Ishikawa (cell line): ENCODE measurements around the gene CACNA1H.

Experiments used
- CEBPB ChIP-seq: IDR thresholded peaks from 2 replicates; pipeline ENCODE4 v1.6.1; 2012
- CREB1 ChIP-seq: IDR thresholded peaks from 2 replicates; pipeline ENCODE4 v1.6.1; 2012; ENCODE audit warnings: low read depth
- EGR1 ChIP-seq: IDR thresholded peaks from 2 replicates; pipeline ENCODE4 v1.6.1; 2012
- EP300 ChIP-seq: IDR thresholded peaks from 2 replicates; pipeline ENCODE4 v1.6.1; 2012; ENCODE audit warnings: borderline replicate concordance
- FOXM1 ChIP-seq: IDR thresholded peaks from 2 replicates; pipeline ENCODE4 v1.6.1; 2012; ENCODE audit warnings: low read depth, borderline replicate concordance
- NFIC ChIP-seq: IDR thresholded peaks from 2 replicates; pipeline ENCODE4 v1.6.1; 2012
- RAD21 ChIP-seq: IDR thresholded peaks from 2 replicates; pipeline ENCODE4 v1.6.1; 2012; ENCODE audit warnings: low read depth
- TAF1 ChIP-seq: IDR thresholded peaks from 2 replicates; pipeline ENCODE4 v1.6.1; 2012; ENCODE audit warnings: low read depth, mild to moderate bottlenecking
- TCF12 ChIP-seq: IDR thresholded peaks from 2 replicates; pipeline ENCODE4 v1.6.1; 2012; ENCODE audit warnings: low read depth
- TEAD4 ChIP-seq: IDR thresholded peaks from 2 replicates; pipeline ENCODE4 v1.6.1; 2012
- YY1 ChIP-seq: IDR thresholded peaks from 2 replicates; pipeline ENCODE4 v1.6.1; 2012; ENCODE audit warnings: low read depth
- ZBTB7A ChIP-seq: IDR thresholded peaks from 2 replicates; pipeline ENCODE4 v1.6.1; 2012; ENCODE audit warnings: low read depth
- TF ChIP-seq, protein P1 (sequence below): IDR thresholded peaks from 2 replicates; pipeline ENCODE4 v1.6.1; 2012
- TF ChIP-seq, protein P2 (sequence below): IDR thresholded peaks from 2 replicates; pipeline ENCODE4 v1.6.1; 2012
- TF ChIP-seq, protein P3 (sequence below): IDR thresholded peaks from 2 replicates; pipeline ENCODE4 v1.6.1; 2012; ENCODE audit warnings: low read depth, mild to moderate bottlenecking

The CACNA1H gene

DNA sequence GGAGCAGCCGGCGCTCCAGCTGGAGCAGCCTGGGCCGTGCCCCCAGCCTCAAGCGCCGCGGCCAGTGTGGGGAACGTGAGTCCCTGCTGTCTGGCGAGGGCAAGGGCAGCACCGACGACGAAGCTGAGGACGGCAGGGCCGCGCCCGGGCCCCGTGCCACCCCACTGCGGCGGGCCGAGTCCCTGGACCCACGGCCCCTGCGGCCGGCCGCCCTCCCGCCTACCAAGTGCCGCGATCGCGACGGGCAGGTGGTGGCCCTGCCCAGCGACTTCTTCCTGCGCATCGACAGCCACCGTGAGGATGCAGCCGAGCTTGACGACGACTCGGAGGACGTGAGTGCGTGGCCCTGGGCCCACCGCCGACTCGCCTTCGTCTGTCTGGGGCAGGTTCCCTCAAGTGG is 56.2 kb downstream of the CACNA1H start:
- TF ChIP-seq ZBTB7A (no peak), FOXM1 (no peak), EP300 (no peak), CEBPB (no peak), TAF1 (no peak), YY1 (no peak), NFIC (no peak), TEAD4 (no peak)
- TF ChIP-seq, protein P1, sequence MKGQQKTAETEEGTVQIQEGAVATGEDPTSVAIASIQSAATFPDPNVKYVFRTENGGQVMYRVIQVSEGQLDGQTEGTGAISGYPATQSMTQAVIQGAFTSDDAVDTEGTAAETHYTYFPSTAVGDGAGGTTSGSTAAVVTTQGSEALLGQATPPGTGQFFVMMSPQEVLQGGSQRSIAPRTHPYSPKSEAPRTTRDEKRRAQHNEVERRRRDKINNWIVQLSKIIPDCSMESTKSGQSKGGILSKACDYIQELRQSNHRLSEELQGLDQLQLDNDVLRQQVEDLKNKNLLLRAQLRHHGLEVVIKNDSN, result no peak
- TF ChIP-seq, protein P2, sequence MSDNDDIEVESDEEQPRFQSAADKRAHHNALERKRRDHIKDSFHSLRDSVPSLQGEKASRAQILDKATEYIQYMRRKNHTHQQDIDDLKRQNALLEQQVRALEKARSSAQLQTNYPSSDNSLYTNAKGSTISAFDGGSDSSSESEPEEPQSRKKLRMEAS, result no peak
- TF ChIP-seq, protein P3, sequence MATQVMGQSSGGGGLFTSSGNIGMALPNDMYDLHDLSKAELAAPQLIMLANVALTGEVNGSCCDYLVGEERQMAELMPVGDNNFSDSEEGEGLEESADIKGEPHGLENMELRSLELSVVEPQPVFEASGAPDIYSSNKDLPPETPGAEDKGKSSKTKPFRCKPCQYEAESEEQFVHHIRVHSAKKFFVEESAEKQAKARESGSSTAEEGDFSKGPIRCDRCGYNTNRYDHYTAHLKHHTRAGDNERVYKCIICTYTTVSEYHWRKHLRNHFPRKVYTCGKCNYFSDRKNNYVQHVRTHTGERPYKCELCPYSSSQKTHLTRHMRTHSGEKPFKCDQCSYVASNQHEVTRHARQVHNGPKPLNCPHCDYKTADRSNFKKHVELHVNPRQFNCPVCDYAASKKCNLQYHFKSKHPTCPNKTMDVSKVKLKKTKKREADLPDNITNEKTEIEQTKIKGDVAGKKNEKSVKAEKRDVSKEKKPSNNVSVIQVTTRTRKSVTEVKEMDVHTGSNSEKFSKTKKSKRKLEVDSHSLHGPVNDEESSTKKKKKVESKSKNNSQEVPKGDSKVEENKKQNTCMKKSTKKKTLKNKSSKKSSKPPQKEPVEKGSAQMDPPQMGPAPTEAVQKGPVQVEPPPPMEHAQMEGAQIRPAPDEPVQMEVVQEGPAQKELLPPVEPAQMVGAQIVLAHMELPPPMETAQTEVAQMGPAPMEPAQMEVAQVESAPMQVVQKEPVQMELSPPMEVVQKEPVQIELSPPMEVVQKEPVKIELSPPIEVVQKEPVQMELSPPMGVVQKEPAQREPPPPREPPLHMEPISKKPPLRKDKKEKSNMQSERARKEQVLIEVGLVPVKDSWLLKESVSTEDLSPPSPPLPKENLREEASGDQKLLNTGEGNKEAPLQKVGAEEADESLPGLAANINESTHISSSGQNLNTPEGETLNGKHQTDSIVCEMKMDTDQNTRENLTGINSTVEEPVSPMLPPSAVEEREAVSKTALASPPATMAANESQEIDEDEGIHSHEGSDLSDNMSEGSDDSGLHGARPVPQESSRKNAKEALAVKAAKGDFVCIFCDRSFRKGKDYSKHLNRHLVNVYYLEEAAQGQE, result no peak

DNA sequence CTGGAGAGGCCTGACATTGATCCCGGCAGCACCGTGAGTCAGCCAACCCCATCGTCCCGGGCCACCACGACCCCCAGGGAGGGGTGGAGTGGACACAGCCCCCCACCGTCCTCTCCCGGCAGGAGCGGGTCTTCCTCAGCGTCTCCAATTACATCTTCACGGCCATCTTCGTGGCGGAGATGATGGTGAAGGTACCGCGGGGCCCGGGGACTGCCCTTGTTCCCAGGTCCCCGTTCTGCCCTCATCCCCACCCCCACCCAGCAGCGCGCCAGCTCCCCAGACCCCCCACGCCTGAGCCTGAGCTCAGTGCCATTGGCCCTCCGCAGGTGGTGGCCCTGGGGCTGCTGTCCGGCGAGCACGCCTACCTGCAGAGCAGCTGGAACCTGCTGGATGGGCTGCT is 57.6 kb downstream of the CACNA1H start:
- no peak for TF ChIP-seq TEAD4
- TF ChIP-seq, protein P1, result 0 out of 2 replicates have a peak, but pooled peaks have one; percentile 7

DNA sequence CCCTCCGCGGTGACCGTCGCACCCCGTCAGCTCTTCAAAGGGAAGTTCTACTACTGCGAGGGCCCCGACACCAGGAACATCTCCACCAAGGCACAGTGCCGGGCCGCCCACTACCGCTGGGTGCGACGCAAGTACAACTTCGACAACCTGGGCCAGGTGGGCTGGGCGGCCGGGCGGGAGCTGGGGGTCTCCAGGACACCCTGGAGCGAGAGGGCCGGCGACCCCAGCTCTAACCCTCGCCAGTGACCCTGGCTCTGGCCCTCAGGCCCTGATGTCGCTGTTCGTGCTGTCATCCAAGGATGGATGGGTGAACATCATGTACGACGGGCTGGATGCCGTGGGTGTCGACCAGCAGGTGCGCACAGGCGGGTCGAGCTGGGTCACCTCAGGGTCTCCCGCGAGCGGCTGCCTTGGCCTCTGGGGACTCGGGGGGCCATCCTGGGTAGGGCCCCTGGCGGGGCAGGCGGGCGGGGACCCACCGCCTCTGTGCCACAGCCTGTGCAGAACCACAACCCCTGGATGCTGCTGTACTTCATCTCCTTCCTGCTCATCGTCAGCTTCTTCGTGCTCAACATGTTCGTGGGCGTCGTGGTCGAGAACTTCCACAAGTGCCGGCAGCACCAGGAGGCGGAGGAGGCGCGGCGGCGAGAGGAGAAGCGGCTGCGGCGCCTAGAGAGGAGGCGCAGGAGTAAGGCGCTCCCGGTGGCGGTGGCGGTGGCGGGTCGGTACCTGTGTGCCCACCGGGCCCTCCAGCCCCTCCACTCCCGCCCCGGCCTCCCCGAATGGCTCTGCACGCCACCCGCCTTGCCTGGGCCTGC is 58.8 kb downstream of the CACNA1H start:
- TF ChIP-seq, protein P1, result no peak
- TF ChIP-seq TEAD4 (no peak), RAD21 (no peak), YY1 (no peak), FOXM1 (no peak), EGR1 (no peak), ZBTB7A (no peak), TAF1 (no peak), TCF12 (no peak), EP300 (no peak), CEBPB (no peak), NFIC (no peak), CREB1 (no peak)
- TF ChIP-seq, protein P3, result no peak
- TF ChIP-seq, protein P2, result no peak

DNA sequence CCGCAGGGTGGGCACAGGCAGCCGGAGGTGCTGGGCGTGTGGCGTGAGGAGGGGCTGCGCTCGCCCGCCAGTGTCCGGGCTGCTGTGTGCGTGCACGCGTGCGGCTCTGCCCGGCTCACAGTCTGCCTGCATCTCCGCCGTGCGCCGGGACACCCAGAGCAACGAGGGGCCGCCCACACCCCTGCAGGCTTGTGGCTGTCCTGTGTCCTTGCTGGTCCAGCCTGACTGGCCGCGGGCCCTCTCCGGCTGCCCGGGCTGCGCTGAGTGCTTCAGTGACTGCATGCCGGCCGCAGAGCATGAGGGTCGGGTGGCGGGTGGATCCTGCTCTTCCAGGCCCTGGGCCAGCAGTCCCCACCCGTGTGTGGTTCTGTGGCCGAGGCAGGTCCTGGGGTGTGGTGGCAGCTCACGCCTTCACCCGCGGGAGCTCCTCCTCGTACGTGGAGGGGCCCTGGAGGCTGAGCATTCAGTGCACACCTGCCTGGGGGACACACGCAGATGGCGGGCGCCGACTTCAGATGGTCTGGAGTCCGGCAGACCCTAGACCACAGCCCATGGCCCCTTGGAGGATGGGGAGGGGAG is 59.8 kb downstream of the CACNA1H start:
- TF ChIP-seq ZBTB7A (no peak), CREB1 (no peak), FOXM1 (no peak), TEAD4 (no peak), TCF12 (no peak), CEBPB (no peak), TAF1 (no peak), EP300 (no peak)
- TF ChIP-seq, protein P1, result no peak

DNA sequence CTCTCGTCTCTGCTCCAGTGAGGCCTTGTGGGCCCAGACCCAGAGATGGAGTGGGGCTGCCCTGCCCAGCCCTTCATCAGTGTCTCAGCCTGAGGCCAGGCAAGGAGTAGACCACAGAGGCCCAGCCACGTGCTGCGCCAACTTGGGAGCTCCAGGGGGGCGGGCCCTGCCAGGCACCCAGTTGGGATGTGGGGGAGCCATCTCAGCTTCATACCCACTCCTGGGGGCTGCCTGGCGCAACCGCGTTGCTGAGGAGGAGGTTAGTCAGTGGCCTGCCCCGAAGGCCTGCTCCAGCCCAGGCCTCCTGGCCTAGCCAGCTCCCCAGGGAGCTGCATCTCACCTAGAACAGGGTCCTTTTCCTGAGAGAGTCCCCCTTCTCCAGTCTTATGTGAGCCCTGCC is 60.3 kb downstream of the CACNA1H start:
- TF ChIP-seq EP300 (no peak), CEBPB (no peak), NFIC (no peak), ZBTB7A (no peak), TCF12 (no peak), TEAD4 (no peak), TAF1 (no peak), RAD21 (no peak), CREB1 (no peak), YY1 (no peak), EGR1 (no peak), FOXM1 (no peak)
- TF ChIP-seq, protein P2, result no peak
- TF ChIP-seq, protein P3, result no peak
- TF ChIP-seq, protein P1, result no peak
